Kidney (tissue), 14 donors: ENCODE results near the gene SYNE1. TPM values are rescaled to one million over a fixed set of nuclear protein-coding genes. Genes with fewer than 3 reads are reported as not detected.

Experiments used
- DNase-seq, 5 donors: peaks; one replicate each; pipeline ENCODE4 v3.0.0-alpha.2; 2013 to 2020
- FAIRE-seq: peaks from 2 replicates; lab custom pipeline; 2012; peaks lifted over from hg19 to GRCh38; lab: Jason Lieb, UNC
- H3K27ac ChIP-seq, 2 donors: one replicate each; pipeline ENCODE4 v1.7.0; 2013; ENCODE audit warnings: low read depth in 2 of 2, low read length in 2 of 2, inconsistent platforms in 1 of 2
- H3K27me3 ChIP-seq: one replicate; pipeline ENCODE4 v1.7.1; 2013; ENCODE audit warnings: low read length, inconsistent platforms; ENCODE audit not compliant: control insufficient read depth, insufficient read depth
- H3K36me3 ChIP-seq, 3 donors: one replicate each; pipeline versions ENCODE4 v1.7.0 to v1.7.1; 2013; ENCODE audit warnings: low read length in 3 of 3, control low read depth in 1 of 3, inconsistent platforms in 1 of 3; ENCODE audit not compliant: insufficient read depth in 3 of 3, control insufficient read depth in 2 of 3
- H3K4me1 ChIP-seq, 3 donors: one replicate each; pipeline versions ENCODE4 v1.7.0 to v1.7.1; 2013; ENCODE audit warnings: low read length in 3 of 3, inconsistent platforms in 1 of 3, low read depth in 1 of 3; ENCODE audit not compliant: control insufficient read depth in 2 of 3, insufficient read depth in 2 of 3
- H3K4me3 ChIP-seq, 3 donors: one replicate each; pipeline versions ENCODE4 v1.7.0 to v1.8.1; 2013; ENCODE audit warnings: low read length in 3 of 3, control low read depth in 1 of 3, inconsistent platforms in 1 of 3
- H3K9ac ChIP-seq, 3 donors: one replicate each; pipeline versions ENCODE4 v1.7.0 to v1.7.1; 2013; ENCODE audit warnings: low read length in 3 of 3, control low read depth in 1 of 3, inconsistent platforms in 1 of 3
- H3K9me3 ChIP-seq, 3 donors: one replicate each; pipeline versions ENCODE4 v1.7.0 to v1.7.1; 2013; ENCODE audit warnings: low read length in 3 of 3, control low read depth in 1 of 3, inconsistent platforms in 1 of 3; ENCODE audit not compliant: control insufficient read depth in 2 of 3, insufficient read depth in 1 of 3
- intact Hi-C: fragments of 100-400 bp; cut with DNase I; formaldehyde crosslinking; loops from one replicate; pipeline ENCODE4 v1.11.1; 2022
- polyA plus RNA-seq: library from polyadenylated mRNA; stranded (reverse); fragments of 350-450 nt; fragmentation: Illumina TruSeq; extraction: RNeasy Lipid Tissue Mini Kit (QIAGEN cat#74804); gene quantifications from one replicate; pipeline ENCODE4 v1.2.3, GENCODE V29; 2014; ENCODE audit warnings: low read depth, low replicate concordance; ENCODE audit not compliant: insufficient read depth
- total RNA-seq: library from RNA; stranded (reverse); fragmentation: NEBNext Ultra II Directional; extraction: Animal tissue kit (Norgen Biotek cat#: 25700); gene quantifications from one replicate; pipeline ENCODE4 v1.2.1, GENCODE V29; 2021
- TF ChIP-seq, protein P1 (sequence below): IDR thresholded peaks from 3 replicates; pipeline ENCODE4 v1.5.1; 2012; ENCODE audit warnings: mild to moderate bottlenecking, moderate library complexity, borderline replicate concordance; ENCODE audit not compliant: insufficient read depth; ENCODE audit errors: extremely low read depth
- donor health status: control.
- donor health status: control.
- donor health status: control.
- donor health status: control.
- donor health status: control.
- donor health status: DM: yes; HTN: yes; CAD: no.
- donor health status: Normal renal cell carcinoma (clear cell type).

Gene SYNE1
- total and polyA plus RNA-seq, 2 donors from 2014 or later = 47.8 to 216 TPM

DNA sequence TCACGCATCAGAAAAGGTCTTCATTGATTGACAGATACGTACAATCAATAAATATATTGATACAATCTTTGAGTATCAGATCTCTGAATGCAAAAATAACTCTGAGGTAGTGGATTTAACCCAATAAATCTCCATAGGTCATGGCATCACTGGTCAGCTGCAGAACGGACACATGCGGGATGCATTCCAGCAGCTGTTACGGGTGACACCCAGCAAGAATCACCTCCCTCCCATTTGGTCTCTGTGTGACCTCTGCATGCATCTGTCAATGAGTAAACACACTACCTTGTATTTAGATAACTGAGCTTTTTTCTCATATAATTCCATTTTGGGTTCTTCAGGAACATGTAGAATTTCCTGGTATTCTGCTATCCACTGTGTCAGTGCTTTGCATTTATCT lies 285.4 kb downstream of the SYNE1 start:
- TF ChIP-seq, protein P1, sequence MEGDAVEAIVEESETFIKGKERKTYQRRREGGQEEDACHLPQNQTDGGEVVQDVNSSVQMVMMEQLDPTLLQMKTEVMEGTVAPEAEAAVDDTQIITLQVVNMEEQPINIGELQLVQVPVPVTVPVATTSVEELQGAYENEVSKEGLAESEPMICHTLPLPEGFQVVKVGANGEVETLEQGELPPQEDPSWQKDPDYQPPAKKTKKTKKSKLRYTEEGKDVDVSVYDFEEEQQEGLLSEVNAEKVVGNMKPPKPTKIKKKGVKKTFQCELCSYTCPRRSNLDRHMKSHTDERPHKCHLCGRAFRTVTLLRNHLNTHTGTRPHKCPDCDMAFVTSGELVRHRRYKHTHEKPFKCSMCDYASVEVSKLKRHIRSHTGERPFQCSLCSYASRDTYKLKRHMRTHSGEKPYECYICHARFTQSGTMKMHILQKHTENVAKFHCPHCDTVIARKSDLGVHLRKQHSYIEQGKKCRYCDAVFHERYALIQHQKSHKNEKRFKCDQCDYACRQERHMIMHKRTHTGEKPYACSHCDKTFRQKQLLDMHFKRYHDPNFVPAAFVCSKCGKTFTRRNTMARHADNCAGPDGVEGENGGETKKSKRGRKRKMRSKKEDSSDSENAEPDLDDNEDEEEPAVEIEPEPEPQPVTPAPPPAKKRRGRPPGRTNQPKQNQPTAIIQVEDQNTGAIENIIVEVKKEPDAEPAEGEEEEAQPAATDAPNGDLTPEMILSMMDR = no peak
- H3K36me3 ChIP-seq = peaks cover 12 to 55% (median 38%) of the 10 kb centered on the region in 3 donors
- no peak overlapping the region for H3K4me3 ChIP-seq
- DNase-seq (no peak), FAIRE-seq (no peak)
- H3K9ac ChIP-seq = no peak overlapping the region
- H3K27me3 ChIP-seq = no peaks in the 10 kb centered on the region
- no peaks in the 10 kb centered on the region for H3K4me1 ChIP-seq
- H3K9me3 ChIP-seq = no peaks in the 10 kb centered on the region
- intact Hi-C loops = no loop called here
- H3K27ac ChIP-seq = peak overlapping the region in 1 of 2 donors; percentile 45

DNA sequence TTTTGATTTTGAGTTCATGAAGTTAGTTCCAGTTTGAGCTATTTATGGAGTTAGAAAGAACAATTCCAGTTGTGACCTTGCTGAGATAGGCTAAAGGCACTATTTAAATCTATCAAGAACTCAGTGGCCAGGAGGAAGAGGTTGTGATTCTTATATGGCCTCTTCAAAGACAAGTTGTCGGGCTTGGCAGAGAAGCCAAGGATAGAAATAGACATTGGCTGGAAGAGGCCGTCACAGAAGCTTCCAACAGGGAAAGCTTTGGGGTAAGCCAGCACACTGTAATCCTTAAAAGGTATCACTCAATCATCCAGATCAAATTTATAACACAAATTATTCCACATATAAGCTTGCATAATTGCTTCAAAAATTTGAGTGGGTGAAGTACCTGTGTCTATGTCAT lies 286.1 kb downstream of the SYNE1 start:
- intact Hi-C loops = no loop called here
- no peak for FAIRE-seq
- TF ChIP-seq, protein P1 = no peak
- Histone ChIP-seq H3K27ac (no peak overlapping the region), H3K4me1 (no peaks in the 10 kb centered on the region), H3K27me3 (no peaks in the 10 kb centered on the region), H3K9me3 (no peaks in the 10 kb centered on the region), H3K9ac (no peak overlapping the region), H3K36me3 (peaks cover 13 to 56% (median 35%) of the 10 kb centered on the region in 3 donors), H3K4me3 (no peak overlapping the region)
- no peak for DNase-seq

DNA sequence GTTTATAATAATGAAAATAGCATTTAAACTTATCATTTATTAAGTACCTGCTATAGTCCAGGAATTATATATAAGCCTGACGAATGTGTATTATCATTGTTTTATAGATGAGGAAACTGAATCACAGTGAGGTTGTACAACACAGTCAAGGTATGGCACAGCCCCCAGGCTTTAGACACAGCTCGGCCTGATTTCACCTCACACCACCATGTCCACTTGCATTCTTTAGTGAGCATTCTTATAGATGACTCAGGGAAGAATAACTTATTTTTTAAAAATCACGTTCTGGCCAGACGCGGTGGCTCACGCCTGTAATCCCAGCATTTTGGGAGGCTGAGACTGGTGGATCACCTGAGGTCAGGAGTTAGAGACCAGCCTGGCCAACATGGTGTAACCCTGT lies 289.0 kb downstream of the SYNE1 start:
- DNase-seq (no peak), FAIRE-seq (no peak)
- H3K9me3 ChIP-seq = no peaks in the 10 kb centered on the region
- H3K9ac ChIP-seq = no peak overlapping the region
- no peaks in the 10 kb centered on the region for H3K27me3 ChIP-seq
- TF ChIP-seq, protein P1 = no peak
- H3K27ac ChIP-seq = no peak overlapping the region
- peaks cover 14 to 59% (median 35%) of the 10 kb centered on the region in 3 donors for H3K36me3 ChIP-seq
- intact Hi-C loops = loop anchor here (10.0 kb wide), 1 partner anchor 123 kb away; no protein-coding TSS in a partner anchor
- no peak overlapping the region for H3K4me3 ChIP-seq
- H3K4me1 ChIP-seq = no peaks in the 10 kb centered on the region
